ENCODE measurements around the gene YJU2.
"Not testable (repeated sequence)": the region's sequence is repeated elsewhere in the genome, so short reads cannot be mapped to it uniquely, and the experiment has no call there.

DNA sequence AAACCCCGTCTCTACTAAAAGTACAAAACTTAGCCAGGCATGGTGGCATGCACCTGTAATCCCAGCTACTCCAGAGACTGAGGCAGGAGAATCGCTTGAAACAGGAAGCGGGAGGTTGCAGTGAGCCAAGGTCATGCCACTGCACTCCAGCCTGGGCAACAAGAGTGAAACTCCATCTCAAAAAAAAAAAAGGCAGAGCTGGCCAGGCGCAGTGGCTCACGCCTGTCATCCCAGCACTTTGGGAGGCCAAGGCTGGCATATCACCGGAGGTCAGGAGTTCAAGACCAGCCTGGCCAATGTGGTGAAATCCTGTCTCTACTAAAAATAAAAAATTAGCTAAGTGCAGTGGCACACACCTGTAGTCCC lies 27.4 kb downstream of the YJU2 start:
- TF ChIP-seq, protein P1, sequence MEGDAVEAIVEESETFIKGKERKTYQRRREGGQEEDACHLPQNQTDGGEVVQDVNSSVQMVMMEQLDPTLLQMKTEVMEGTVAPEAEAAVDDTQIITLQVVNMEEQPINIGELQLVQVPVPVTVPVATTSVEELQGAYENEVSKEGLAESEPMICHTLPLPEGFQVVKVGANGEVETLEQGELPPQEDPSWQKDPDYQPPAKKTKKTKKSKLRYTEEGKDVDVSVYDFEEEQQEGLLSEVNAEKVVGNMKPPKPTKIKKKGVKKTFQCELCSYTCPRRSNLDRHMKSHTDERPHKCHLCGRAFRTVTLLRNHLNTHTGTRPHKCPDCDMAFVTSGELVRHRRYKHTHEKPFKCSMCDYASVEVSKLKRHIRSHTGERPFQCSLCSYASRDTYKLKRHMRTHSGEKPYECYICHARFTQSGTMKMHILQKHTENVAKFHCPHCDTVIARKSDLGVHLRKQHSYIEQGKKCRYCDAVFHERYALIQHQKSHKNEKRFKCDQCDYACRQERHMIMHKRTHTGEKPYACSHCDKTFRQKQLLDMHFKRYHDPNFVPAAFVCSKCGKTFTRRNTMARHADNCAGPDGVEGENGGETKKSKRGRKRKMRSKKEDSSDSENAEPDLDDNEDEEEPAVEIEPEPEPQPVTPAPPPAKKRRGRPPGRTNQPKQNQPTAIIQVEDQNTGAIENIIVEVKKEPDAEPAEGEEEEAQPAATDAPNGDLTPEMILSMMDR (IDR thresholded peaks at IDR 0.05), result not testable (repeated sequence)
- not testable (repeated sequence) for TF ChIP-seq POLR2A (IDR thresholded peaks at IDR 0.05); POLR2AphosphoS5 (IDR thresholded peaks at IDR 0.05; ENCODE audit: insufficient read depth in 1 of 2, low read depth in 1 of 2)

Measured in vagina (tissue), 2 donors.